HG03457 (cell line): Measurements from ENCODE around the gene RIPOR3.

Source experiments
- ATAC-seq: cut with Tn5 transposase; IDR thresholded peaks from one replicate; pipeline ENCODE4 v1.9.1; 2021; ENCODE audit warnings: moderate number of reproducible peaks; ENCODE audit not compliant: unreplicated experiment

The RIPOR3 gene

DNA sequence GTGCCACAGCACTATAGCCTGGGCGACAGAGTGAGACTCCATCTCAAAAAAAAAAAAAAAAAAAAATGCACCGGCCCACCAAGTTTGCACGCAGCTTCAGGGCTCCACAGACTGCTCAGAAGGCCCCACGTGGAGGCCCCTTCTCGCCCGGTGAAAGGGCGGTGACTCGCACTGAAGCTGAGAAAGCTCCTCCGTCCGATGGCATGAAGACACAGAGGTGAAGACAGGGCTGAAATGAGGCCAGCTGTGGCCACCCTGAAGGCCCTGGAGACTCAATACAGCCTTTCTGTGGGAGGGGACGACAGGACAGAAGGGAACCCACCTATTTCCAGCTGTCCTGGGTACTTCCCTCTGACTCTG, 97.1 kb downstream of the RIPOR3 start:
- ATAC-seq, result no peak

DNA sequence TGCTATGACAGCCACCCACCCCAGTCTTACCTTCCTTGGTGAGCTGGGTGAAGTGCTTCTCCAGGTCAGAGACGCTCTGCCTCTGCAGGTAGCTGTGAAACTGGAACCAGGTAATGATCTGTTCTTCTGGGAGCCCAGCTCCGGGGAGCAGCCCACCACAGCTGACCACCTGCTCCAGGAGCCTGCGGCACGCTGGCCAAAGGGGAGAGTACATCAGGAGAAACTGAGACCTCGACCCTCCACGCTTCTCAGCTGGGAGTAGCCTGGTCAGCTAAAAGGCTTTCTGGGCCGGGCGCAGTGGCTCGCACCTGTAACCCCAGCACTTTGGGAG, 98.4 kb downstream of the RIPOR3 start:
- ATAC-seq, result no peak

DNA sequence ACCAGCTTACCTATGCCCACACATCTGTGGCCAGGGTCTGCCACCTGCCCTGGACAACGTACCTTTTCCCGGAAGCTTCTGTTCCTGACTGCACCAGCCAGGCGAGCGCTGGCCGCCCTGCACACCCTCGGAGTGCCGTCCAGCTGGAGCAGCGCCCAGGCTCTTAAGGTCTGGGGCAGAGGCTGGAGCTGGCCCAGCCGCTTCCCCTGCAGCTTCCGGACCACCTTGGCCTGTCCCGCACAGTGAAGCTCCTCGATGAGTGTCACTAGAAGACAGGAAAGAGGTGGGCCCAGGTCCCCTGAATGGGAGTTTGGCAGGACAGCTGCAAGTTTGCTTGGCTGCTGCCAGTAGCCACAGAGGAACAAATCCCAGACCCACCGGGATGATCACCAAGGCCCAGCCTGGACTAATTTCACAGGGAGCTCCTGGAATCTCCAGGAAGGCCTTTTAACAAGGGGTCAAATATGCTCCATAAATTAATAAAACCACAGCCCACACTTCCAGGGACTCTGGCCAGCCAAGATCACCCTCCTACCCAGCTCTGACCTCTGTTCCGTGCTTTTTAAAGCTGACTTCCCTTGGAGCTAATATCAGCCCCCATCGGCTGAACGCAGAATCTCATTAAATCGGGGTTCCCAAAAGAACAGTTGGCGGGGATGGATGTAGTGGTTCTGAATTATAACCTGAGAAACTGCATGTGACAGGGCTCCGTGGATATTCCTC, 98.9 kb downstream of the RIPOR3 start:
- ATAC-seq, result no peak

DNA sequence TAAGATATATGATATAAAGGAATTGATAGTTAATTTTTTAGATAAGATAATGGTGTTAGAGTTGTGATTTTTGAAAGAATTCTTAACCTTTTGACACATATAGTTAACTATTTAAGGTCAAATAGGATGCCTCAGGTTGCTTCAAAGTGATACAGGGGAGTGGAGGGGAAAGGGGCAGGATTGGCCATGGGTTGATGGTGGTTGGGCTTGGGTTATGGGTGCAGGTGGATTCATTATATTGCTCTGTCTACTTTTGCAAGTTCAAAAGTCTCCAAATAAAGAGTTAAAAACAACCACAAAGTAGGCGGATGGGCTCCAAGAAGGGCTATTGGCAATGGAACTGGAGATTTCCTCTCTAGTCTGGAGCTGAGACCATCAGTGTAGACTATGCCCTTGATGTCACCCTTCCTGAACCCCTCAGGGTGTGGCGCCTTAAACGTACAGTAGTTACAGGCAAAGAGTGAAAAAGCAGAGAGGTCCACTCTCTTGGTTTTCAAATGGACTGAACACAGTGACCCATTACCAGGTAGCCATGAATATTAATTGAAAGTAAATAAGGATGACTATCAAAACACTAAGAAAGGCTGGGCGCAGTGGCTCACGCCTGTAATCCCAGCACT, 100.0 kb downstream of the RIPOR3 start:
- no peak for ATAC-seq

DNA sequence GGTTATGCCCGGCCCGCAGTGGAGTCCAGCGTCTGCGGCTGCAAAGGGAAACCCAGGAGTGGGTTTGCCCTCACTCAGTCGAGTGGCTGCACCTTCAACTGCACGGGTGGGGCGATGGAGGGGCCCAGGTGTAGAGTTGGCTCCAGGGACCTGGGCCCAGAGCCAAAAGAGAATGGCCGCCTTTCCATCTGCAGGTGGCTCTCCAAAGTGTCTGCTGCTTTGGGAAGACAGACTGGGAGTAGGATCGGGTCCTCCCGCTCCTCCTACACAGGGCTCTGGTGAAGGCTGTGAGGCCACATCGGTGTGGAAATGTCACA, 101.0 kb downstream of the RIPOR3 start:
- no peak for ATAC-seq

DNA sequence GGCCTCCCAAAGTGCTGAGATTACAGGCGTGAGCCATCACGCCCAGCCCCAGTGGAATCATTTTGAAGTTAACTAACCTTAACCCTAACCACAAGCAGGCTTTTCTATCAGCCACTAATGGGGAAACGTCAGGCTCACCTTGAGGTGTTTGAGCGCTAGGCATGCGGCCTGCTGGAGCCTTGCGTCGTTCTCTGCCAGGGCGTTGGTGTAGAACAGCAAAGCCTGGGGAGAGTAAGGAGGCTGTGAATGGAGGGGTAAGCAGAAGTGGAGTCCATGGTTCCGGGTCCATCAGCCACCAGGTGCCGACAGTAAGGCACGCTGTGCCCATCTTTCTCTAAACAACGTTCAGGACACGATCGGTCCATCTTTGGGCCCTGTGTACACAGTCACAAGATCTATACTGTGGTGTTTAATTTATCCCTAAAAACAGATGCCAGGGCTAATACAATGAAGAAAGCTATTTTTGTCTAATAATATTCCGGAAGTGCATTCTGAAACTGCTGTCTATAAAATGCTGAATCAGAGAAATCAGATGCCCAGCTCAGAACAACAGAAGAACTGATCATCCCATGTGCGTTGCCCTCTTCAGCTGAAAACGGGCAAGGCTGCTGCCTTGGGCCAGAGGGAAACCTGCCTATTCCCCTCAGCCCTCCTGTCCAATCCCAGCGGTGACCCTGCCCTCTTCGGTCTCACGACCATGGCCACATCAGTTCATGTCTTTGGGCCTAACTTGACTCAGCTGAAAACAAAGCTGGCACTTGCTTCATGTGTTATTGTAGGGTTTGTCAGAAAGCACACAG, 101.6 kb downstream of the RIPOR3 start:
- ATAC-seq, result no peak

DNA sequence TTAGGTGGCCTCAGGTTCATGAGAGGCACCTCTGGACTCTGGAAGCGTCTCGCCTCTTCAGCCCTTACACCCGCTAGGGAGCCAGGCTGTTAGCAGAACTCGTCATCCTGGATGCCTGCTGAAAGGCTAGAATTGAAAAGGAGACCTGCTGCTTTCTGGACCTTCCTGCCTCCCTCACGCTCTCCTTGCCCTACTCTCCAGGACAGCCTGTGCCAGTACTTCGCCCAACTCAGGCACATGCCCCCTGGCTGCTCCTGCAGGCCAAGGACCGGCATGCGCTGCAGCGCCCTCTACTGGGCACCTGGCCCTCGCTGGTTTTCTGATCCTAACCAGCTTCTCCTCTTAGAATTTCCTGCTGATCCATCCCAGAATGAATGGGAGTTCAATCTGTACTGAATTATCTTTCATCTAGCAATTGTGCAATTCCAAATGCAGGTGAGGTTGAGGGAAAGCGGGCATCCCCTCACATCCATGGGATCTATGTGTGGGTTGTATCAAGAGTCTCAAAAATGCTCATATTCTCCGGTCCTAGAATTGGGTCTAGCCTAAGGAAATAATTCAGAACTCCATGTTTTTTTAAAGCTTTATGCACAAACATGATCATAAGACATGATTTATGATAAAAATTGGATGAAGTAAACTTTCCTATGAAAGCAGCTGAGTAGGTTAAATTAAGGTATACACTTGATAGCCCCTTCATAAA, 103.2 kb downstream of the RIPOR3 start:
- ATAC-seq, result no peak

DNA sequence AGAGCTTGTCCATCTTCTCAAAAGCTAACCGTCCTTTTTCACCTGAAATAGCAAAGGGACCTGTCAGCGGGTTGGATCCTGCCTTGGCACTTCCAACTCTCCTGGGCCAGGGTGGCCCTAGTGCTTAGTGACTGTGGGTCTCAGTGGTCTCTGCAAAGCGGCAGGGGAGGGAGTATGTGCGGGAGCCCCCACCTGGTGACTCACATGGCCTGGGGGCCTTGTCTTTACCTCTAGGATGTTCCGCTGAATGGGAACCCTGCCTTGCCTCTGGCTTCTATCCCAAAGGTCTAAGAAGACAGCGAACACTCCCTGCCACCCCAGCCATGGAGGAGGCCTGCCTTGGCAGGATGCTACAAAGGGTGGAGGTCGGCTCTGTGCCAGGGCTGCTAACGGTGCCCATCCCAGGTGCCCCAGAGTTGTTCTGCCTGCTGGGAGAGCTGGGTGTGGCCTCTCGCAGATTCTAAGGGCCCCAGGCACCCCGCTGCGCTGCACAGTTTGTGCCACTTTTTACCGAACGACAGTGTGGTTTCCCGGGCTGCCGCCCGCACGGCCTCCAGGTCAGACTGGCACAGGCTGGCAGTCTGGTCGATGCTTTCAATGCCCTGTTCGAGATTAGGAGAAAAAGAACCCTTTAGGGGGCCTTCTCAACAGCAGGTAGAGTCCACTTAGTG, 103.9 kb downstream of the RIPOR3 start:
- ATAC-seq, result no peak

DNA sequence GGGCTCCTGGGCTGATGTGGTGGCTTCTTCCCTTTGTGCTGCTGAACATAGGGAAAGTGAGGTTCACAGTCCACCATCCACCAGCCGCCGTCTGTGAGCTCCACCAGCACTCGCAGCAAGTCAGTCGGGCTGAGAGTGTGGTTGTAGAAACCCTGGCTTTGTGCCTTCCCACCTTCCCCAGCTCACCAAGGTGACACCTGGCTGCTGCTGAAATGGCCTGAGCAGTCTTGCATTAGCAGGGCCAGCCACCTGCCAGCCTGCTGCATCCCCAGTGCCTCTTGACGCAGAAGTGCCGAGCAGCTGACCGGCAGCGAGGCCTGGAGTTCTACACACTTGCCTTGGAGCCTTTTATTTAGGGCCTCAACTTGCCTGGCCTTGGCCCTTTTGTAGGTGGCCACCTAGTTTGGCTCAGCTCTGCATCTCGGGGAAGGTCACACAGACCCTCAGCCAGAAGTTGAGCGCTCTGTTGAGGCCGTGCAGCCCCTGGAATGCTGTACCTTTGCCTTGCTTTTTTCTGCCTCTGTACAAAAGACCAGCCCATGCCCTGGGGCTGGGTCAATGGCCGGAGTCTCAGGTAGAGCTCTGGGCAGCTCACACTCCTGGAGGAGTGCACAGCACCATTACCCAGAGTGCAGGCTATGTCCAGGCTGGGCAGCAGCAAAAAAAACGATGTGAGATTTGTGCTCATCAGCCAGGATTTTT, 104.7 kb downstream of the RIPOR3 start:
- ATAC-seq, result no peak

DNA sequence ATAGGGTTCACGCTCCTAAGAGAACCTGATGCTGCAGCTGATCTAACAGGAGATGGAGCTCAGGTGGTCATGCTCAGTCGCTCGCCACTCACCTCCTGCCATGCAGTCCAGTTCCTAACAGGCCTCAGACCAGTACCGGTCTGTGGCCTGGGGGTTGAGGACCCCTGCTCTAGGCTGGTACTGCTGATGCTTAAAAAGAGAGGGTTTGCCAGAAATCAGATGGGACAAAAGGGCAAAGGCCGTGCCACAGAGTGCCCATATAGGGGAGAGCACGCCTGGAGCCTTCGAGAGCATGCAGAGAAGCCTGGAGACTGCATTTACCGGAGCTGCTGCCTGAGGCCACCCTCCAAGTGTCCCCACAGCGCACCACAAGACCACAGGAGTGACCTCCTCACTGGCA, 105.7 kb downstream of the RIPOR3 start:
- ATAC-seq, result no peak

DNA sequence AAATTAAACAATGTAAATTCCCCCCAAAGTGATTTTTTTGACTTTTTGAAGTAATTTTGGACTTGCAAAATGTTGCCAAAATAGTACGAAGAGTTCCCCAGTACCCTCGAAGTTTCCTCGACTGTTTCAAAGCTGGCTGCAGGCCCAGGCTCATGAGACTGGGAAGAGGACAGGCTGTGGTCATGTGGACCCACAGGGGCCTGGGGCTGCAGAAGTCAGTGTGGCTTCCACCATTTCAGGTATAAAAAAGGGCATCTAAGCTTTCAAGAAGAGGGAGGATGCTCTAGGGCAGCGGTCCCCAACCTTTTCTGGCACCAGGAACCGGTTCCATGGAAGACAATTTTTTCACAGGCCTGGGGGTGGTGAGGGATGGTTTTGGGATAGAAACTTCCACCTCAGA, 106.1 kb downstream of the RIPOR3 start:
- no peak for ATAC-seq

DNA sequence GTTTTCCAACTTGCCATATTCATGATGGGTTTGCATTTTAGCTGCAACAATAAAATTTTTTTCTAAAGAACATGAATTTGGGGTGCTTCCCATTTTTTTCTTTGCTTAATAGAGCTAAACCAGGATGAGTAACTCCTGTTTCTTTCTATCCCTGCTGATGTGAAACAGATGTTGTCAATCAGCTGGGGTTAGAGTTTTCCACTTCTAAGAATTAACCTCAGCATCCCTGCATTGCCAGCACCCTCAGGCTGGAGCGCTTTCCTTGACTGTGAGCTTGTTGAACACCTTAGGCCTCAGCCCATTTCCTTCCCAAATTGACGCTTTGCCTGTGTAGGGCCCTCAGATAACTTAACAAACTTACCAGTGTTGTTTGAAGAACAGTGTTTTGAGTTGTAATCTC, 106.7 kb downstream of the RIPOR3 start:
- ATAC-seq, result no peak

DNA sequence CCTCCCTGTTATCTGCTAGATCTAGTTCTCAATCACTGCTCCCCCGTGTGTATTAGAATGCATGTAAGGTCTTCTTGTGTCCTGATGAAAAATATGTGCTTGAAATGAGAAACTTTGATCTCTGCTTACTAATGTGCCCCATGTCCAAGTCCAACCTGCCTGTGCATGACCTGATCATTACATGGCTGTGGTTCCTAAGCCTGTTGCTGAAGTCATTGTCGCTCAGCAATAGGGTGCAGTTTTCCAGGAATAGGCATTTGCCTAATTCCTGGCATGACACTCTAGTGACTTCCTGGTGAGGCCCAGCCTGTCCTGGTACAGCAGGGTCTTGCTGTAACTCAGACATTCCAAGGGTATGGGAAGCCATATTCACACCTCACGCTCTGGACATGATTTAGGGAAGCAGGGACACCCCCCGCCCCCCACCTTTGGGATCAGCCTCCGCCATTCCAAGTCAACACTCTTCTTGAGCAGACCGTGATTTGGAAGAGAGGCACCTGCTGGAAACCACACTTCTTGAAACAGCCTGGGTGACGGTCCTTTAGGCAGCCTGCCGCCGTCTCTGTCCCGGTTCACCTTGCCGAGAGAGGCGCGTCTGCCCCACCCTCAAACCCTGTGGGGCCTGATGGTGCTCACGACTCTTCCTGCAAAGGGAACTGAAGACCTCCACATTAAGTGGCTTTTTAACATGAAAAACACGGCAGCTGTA, 107.7 kb downstream of the RIPOR3 start:
- ATAC-seq, result no peak

DNA sequence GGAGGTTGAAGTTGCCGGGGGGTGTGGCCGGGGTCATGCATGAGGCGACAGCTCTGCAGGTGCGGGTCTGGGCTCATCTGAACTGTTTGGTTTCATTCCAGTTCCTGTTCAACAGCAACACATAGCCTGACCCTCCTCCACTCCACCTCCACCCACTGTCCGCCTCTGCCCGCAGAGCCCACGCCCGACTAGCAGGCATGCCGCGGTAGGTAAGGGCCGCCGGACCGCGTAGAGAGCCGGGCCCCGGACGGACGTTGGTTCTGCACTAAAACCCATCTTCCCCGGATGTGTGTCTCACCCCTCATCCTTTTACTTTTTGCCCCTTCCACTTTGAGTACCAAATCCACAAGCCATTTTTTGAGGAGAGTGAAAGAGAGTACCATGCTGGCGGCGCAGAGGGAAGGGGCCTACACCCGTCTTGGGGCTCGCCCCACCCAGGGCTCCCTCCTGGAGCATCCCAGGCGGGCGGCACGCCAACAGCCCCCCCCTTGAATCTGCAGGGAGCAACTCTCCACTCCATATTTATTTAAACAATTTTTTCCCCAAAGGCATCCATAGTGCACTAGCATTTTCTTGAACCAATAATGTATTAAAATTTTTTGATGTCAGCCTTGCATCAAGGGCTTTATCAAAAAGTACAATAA, 108.6 kb downstream of the RIPOR3 start:
- no peak for ATAC-seq

DNA sequence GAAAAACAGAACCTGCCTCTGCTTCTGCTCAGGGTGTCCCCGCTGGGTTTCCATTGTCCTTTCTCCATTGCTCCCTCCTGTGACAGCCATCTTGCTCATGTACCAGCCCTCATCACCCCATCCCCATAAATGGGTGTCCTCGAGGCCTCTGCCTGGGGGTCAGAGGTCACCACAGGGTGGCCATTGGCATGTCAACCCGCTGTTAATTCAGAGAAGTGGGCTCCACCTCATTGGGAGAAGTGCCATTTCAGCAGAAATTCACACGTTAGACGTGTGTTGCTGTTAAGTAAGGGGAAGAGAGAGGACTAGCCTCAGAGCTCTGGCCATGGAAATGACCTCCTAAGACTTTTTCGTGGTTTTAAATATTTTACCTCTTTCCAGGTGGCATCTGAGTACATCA, 109.2 kb downstream of the RIPOR3 start:
- no peak for ATAC-seq

DNA sequence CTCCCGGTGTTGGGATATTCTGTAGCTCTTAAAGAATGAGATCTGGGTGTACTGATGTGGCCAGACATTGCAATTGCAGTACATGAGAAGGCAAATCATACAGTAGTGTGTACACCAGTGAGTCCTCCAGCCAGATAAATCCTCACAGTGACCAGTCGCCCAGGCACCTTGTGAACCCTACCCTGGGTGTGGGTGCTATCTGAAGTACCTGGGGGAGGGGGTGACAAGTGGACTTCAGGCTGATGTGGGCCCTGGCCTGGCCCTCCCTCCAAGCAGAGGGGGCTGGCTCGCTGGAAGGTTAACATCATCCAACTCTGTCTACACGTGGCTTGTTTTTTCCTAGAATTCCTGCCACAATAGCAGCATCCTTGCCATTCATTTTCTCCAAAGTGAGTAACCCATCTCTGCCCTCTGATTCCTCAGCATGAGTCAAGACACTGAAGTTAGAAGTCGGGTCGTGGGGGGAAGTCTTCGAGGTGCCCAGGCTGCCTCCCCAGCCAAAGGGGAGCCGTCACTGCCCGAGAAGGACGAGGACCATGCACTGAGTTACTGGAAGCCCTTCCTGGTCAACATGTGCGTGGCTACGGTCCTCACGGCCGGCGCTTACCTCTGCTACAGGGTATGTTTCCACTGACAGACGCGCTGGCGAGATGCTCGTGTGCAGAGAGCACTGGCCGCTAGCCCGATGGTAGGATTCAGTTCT, 110.3 kb downstream of the RIPOR3 start:
- no peak for ATAC-seq

DNA sequence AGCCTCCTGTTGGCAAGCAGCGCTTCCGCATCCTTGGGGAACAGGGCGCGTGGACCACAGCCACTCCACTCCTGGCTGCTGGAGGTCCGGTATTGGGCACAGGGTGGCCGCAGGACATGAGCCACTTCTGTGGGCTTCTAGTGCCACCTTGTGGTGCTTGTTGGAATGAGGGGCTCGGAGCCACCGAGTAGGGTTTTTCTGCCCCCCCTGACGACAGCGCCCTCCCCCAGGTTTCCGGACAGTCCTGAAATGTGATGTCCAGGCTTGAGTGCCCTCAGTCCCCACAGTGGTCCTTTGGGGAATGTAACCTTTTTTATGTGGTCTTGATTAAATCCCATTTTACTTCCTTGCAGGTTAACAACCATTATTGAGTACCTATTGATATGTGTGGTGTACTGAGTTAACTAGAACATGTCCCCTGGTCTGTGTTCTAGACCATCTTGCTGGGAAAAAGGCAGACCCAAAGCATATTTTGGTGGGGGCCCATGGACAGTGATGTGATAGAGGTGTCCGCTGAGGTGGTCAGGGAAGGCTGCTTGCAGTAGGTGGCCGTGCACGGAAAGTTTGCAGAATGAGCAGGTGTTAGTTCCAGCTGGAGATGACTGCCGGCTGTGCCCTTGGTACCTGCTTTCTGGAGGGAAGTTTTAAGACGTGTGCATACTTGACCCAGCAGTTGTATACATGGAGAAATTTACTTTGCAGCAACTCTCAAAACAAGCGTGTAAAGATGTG, 111.2 kb downstream of the RIPOR3 start:
- ATAC-seq, result no peak

DNA sequence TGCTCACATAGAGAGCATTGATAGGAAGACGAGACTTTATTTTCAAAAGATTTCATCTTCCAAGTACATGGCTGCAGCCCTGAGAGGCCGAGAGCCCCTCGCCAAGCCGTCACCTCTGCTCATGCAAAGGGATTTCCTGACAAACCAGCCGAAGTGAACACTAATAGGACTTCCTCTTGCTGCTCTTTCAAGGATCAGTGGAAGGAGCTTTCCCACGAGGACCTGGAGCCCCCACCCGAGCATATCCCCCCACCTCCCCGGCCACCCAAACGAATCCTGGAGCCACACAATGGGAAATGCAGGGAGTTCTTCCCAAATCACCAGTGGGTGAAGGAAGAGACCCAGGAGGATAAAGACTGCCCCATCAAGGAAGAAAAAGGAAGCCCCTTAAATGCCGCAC, 111.8 kb downstream of the RIPOR3 start:
- ATAC-seq, result no peak
